Stimulated activated CD4-positive, alpha-beta T cell treated with anti-CD3 and anti-CD28 coated beads, Interleukin-1b, Interleukin-23, amount 100 ng/mL, for 48 hours (primary cell): ENCODE results near the gene ZNF692.

Source experiments
- DNase-seq: peaks from one replicate; pipeline ENCODE4 v3.0.0-alpha.2; 2020

Gene ZNF692

GRCh38 chr1:248824301-248824700 is 34.6 kb downstream of the ZNF692 start:
- no peak for DNase-seq

GRCh38 chr1:248823517-248824001 is 35.3 kb downstream of the ZNF692 start:
- DNase-seq, result no peak

- DNase-seq, result no peak
Measured at GRCh38 chr1:248822148-248823032, 36.5 kb downstream of the ZNF692 start.

- no peak for DNase-seq
Measured at GRCh38 chr1:248821641-248822040, 37.2 kb downstream of the ZNF692 start.

DNA sequence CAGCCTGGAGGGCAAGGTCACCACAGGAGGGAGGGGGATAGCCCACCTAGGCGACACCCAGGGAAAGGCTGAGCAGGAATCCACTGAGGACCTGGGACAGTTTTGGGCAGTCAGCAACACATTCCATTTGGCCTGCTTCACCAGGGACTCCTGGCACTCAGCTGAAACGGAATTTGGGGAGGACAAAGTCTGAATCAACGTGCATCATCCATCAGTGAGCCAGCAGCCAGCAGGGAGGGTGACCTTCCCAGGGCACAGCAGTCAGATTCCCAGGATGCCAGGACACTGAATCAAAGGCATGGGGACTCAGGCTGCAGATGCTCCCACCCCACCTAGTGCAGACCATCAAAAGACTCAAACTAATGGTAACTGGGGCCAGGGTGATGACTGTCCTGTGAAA is 37.8 kb downstream of the ZNF692 start:
- DNase-seq, result no peak

DNA sequence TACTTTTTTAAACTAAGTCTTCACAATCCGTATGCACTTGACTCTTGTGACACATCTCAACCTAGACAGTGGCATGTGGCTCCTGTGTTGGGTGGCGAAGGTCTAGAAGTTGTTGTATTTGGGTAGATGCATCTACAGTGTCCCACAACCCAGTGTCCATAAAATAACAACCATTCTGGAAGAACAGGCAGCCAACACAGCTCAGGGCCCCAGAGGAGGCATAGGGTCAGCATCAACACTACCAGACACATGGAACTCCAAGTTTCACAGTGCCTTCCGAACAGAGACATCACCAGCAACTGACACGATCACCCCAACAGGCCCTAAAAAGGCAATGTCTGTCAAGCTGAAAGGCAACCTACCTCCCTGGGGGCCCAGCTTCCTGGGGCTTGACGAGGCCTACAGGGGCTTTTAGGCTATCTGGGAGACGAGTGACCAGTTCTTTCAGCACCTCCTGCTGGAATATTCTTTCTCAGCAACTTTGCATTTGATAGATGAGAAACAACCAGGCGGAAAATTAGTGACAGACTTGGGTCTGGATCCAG is 38.8 kb downstream of the ZNF692 start:
- DNase-seq, result no peak

DNA sequence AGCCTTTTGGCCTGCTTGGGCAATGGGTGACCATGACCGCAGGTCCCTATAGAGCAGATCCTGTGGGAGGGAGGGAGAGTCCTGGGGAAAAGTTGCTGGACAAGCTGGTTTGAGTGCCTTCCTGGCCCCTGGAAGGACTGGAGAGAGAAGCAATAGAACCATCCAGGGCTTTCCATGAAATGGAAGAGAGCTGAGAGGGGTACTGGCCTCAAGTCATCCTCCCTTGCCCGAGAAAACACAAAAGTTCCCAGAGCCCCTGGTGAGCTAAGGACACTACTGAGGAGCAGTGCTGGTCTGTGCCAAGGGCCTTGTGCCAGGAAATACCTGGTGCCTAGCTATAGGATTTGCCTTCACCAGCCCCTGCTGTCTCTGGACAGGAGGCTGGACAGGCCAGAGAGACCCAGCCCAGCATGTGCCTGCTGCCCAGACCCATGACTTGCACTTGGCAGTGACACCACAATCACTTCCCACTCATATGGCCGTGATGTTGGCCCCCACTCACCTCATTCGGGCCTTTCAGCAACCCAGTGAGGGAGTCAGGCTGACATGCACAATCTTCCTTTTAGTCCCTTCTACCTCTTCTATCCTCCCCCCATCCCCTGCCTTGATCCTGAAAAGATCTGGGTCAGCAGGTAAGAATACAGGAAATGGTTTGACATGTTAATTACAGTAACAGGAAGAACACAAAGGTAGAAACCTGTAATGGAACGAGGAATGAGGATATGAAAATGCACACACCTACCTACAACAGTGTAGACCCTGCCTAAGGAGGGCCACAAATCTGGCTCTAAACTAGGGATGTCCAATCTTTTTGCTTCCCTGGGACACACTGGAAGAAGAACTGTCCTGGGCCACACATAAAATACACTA is 40.1 kb downstream of the ZNF692 start:
- DNase-seq, result no peak

GRCh38 chr1:248817065-248817464 is 41.8 kb downstream of the ZNF692 start:
- no peak for DNase-seq

DNA sequence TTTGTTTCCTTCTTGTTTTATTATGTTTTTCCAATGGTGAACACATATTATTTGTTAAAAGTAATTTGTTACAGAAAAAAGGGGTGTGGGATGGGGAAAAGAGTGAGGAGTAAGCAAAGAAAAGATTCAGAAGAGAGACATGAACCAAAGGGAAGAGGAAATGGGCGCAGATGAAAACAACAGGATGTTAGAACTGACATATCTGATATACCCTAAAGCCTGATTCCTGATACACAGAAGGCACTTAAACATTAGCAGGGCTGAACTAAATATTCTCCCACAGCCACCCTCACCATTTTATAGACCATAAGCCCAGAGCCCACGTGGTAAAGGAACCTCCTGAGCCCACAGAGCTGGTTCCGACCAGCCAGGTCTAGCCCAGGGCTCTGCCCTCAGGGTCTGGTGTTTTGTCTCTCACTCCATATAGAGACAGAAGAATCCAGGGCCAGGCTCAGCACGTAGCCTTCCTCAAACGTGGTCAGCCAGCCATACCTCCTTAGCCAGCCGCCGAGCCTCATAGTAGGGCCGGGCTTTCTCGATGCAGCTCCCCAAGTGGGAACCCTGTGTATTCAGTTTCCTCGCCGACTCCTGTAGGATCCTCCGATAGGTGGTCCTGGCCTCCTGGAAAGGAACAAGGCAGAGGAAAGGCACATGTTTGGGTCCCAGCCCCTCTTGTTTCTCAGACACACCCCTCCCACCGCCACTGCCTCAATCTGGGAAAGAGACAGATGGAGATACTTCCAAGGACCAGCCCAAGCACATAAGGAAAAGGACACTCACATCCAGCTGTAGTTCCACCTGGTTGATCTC is 42.6 kb downstream of the ZNF692 start:
- no peak for DNase-seq

DNA sequence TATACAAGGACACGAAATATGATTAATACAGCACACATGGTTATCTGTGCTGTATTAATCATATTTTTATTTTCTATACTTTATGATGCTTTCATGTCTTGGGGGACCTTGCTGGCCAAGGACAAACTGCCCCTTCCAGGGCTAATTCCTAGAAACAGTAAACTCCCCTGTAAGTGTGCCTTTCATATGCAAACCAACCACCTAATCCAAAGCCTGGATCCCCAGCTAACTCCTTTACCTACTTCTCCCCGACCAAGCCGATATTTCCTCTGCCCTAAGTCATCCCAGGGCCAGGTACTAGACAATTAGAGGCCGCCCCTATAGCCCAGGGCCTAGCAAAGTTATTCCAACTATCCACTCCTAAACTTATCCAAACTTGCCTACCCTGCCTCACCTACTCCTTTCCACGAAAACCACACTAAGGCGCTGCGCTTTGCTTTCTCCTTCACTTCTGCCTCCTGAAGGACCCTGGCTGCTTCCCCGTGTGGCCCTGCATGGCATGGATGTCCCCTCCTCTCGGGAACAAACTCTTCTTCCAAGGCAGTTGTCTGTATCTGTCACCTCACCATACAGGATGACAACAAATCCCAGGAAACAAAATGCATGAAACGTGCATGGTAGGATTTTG is 43.4 kb downstream of the ZNF692 start:
- DNase-seq, result no peak

GRCh38 chr1:248814351-248814750 is 44.5 kb downstream of the ZNF692 start:
- no peak for DNase-seq

DNA sequence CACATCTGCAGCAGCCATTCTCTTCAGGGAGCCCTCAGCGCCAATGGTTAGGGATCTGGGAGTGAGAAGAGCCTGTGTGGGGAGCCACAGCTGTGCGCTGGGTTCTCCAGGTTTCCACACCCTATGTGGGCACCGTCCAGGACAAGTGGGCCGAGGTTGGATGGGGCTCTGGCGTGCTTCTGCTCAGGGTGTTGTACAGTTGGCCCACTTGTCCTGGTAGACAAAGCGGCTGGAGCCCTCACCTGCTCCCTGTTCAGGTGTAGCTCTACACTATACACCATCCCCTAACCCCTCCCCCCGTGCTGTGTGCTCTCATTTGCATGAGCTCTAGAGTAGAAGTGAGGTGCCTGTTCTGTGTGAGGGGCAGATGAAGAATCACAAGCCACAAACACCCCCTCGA is 45.3 kb downstream of the ZNF692 start:
- no peak for DNase-seq

DNA sequence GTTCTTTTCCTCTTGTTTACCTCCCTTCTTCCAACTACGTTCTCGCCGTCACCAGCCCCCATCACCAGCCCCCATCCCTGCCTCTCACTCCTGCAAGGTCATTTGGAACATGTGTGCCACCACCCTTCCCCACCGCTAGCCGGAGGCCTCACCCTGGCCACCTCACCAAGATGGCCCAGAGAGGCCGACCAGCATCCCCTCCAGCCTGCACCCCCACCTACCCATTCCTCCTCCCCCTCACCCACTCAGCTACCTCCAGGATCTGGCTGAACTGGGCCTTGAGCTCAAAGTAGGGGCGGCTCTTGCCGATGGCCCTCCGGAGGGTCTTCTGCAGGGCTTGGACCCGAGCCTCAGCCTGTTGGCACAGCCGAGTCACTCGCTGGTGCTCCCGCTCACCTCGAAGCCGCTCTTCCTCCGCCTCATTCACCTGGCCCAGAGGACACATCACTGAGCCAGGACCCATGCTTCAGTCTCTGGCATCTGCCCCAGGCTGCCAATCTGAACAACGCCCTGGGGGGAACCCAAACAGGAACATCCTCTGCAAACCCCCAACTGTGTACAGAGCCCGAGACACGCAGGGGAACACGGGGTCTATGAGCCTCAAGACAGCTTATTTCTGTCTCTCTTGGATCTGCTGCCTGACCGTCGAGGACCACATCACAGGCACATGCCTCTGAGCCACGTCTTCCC is 46.0 kb downstream of the ZNF692 start:
- DNase-seq, result no peak

DNA sequence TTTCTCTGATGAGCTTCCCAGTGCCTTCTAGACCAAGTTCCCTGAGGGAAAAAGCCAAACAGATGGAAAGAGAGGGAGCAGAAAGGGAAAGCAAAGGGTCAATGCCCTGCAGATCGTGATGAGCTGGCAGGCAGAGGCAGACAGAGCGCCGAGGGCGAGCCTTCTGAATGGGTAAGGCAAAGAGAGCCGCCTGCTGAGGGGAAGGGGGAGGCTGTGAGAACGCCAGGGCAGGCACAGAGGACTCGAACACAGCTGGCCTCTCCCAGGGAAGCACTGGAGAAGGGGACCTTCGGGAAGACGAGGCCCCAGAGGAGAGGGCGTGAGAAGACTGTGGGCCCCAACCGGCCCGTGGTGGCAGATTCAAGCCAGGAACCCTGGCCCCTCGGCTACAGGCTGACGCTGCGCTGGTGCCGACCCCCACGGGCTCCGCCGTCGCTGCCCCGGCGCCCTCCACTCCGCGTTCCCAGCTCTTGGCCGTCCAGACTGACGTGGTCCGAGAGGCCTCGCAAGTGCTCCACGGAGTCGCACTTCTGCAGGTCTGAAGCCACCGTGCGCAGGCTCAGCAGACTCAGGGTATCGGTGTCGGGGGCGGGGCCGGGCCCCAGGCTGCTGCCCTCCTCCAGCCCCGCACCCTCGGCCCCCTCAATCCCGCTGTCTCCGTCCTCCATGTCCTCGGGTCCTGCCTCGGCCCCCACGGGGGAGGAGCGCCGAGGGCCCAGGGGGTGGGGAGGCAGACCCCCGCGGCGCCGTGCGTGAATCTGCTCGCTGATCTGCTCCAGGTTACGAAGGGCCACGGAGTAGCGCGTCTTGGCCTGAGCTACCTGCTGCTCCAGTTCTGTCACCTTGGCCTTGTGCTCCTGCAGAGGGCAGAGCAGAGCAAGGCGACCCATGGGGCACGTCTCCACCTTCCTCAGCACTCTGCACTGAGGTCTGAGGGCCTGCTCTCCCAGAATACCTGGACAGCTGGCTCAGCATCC is 47.1 kb downstream of the ZNF692 start:
- no peak for DNase-seq

DNA sequence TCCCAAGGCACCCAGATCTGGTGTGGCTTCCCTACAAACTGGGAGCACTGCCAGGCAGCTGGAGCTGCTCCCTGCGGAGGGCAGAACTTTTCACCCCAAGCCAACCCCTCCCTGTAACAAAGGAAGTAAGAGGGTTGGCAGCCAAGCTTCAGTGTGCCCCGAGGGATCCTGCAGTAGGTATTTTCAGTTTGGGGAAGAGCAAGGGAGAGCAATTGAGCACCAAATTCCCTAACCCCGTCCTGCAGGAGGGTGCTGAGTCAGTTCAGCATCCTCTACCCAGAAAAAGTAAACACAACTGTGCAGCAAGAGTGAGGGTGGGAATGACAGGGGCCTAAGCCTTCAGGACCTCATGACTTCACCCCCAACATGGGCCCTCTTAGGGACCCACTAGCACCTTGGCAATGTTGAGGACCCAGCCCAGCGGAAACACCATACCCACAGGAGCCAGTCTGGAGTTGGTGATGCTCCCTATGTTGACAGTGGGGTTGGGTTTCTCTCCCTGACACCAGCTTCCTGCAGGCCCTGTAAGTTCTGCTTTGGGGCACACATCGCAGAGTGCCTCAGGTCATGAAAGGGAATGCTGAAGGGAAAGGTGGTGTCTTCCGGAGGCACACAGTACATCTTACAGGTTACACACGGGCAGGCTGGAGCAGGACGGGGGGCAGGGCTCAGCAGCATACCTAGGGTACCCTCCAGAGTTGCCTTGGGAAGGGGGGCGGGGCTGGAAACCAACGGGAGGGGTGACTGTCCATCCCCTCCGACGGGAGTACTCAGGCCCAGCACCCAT is 48.0 kb downstream of the ZNF692 start:
- no peak for DNase-seq

DNA sequence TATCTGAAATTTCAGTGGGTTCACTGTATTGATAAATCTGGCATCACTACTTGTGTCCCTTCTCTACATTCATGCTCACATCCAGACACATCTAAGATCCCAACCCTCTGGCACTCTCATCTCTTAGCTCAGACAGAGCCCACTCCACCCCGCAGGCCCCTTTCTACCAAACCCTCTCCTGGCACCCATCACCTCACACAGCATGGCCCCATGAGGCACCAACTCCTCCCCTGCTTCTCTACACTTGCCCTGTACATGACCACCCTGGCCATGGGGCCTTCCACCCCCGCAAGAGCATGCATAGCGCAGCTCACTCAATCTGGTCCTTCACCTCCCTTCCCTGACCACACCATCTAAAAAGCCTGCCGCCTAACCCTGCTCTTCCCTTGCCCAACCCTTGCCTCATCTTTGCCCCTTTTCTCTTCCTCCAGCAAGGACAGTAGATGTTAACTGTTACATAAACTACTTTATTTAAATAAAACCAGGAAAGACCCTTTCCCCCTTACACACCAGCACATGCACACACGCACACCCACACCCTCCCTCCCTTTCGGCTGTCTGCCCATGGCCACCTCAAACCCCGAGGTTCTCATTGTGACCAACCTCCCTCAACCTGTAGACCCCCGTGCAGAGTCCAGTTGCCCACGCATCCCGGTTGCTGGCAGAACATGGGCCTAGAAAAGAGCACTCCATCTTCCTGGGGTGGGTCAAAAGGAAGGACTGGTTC is 48.7 kb downstream of the ZNF692 start:
- DNase-seq, result no peak

DNA sequence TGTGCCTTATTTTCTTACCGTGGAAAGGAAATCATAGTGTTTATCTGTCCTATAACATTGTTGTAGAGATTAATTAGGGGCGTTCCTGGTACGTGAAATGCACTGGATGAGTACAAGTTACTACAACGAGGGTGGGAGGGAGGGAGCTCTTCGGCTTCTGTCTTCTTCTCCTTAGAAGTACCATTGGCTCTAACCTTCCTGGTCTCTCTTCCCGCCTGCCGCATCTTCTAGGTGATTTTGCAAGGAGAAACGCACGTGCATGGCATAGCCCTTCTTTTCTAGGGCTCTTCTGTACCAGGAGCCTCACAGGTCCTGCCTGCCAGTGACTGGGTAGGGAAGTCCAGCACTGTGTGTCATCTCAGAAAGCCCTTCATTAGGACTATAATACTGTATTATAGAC is 50.0 kb downstream of the ZNF692 start:
- no peak for DNase-seq

GRCh38 chr1:248807067-248807737 is 51.7 kb downstream of the ZNF692 start:
- DNase-seq, result peak; percentile 53
